Astrocyte of the spinal cord (primary cell): ENCODE data around the gene SDCCAG8.
A peak's percentile ranks its signal among the peaks of the same experiment; 100 is the strongest.

Source experiments
- DNase-seq: peaks from one replicate; pipeline ENCODE4 v3.0.0; 2011; ENCODE audit warnings: low read depth, low spot score
- H3K4me3 ChIP-seq: 2 replicates; pipeline ENCODE4 v1.5.1; 2011; ENCODE audit warnings: low read depth, mild to moderate bottlenecking, low read length, moderate library complexity
- CTCF ChIP-seq: IDR thresholded peaks from 2 replicates; pipeline ENCODE4 v1.5.1; 2012; ENCODE audit warnings: low read depth, mild to moderate bottlenecking, low read length, inconsistent platforms
- in situ Hi-C: cut with HindIII; loops from 2 replicates; pipeline ENCODE4 v1.10.0; 2017; ENCODE audit warnings: low sequenced_read_pairs

Gene SDCCAG8

DNA sequence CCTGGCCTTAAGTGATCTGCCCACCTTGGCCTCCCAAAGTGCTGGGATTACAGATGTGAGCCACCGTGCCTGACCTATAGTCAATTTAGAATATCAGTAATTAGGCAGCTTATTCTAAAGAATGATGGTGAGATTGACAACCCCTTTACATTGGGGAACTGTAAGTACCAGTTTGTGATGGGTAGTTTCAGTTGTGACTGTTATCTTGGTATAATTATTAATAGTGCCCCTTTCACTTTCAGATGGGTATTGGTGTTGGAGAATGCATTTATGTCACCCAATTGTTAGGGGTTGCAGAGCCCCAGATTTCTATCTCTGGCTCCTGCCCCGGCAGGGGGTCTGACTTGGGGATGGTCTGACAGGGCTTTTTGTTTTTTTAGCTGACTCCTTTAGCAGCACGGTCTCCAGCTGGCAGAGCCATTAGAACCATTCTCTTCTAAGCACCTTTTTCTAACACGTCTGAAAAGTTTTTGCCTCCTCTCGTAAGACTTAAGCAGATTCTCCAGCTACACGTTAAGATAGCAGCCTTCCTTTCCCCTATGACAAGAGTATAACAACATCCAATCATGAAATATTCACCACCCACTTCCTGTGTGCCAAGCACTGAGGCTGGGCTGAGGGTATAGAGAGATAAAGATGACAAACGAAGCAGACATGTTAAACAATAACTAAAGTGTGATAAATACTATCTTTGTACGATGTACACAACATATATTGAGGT, 157.8 kb downstream of the SDCCAG8 start:
- DNase-seq, result no peak
- in situ Hi-C loops, result no loop called here
- TF ChIP-seq CTCF, result no peak
- H3K4me3 ChIP-seq, result no peak overlapping the region

DNA sequence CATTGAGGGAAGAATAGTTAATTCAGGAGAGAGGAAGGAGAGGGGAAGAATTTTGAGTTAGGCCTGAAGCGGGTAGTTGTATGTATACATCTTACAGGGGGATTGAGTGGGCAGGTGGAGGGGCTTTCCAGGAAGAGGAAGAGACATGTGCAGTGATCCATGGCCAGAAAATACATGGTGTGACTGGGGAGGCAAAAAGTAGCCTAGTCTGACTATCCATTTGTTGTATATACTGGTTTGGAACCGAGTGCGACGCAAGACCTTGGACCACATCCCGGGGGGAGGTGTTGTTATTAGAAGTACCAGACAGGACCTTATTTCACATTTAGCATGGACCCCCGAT, 158.3 kb downstream of the SDCCAG8 start:
- no peak for DNase-seq
- in situ Hi-C loops, result no loop called here

DNA sequence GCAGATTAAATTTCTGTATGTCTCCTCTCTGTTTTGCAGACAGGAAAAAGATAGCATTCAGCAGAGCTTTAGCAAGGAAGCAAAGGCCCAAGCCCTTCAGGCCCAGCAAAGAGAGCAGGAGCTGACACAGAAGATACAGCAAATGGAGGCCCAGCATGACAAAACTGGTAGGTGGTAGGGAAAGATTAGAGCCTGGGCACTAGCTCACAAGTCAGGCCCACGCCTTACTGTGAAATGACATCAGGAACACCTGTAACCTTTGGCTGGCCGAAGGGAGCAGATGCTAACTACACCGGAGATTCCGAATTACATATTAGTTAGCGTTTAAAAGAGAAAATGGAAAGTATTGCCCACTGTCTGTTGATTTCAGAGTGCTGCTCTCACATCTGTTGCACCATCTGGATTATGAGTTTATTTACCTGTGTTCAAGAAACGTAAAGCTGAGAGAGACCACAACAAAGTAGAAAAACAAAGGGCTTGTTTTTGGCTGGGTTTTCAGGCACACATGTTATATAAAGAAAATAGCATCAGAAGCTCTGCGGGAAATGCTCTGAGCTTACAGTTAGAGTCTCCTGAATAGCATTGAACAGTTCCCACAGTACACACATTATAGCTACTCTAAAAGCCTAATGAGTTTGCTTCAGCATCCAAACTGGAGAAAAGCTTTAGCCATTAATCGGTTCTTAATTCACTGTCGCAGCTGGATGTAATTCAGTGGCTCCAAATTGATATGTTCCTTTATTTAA, 160.0 kb downstream of the SDCCAG8 start:
- in situ Hi-C loops, result no loop called here
- no peak overlapping the region for H3K4me3 ChIP-seq
- DNase-seq, result no peak
- TF ChIP-seq CTCF, result no peak

More for the DNA sequence above, 158.3 kb downstream of the SDCCAG8 start:
- H3K4me3 ChIP-seq, result no peak overlapping the region
- no peak for TF ChIP-seq CTCF

DNA sequence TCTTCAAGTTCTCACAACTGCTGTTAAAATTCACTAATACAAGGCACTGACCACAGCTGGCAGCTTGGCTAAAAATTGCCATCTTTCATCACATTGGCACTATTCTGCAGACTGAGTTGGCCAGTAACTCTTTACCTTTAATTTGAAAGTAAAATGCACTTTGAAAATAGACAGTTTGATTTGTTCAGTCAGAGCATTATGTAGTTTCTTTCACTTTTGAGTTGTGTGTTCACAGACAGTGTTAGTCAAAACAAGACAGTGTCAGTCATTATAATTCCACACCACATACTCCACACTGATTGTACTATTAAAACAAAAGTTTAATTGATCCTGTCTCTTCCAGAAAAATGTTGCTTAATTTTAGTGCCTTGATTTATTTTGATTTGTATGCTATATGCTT, 160.7 kb downstream of the SDCCAG8 start:
- H3K4me3 ChIP-seq, result no peak overlapping the region
- no peak for DNase-seq
- in situ Hi-C loops, result no loop called here
- no peak for TF ChIP-seq CTCF

GRCh38 chr1:243420016-243420945, 164.4 kb downstream of the SDCCAG8 start:
- DNase-seq, result no peak
- TF ChIP-seq CTCF, result no peak
- in situ Hi-C loops, result no loop called here
- no peak overlapping the region for H3K4me3 ChIP-seq

- TF ChIP-seq CTCF, result no peak
- in situ Hi-C loops, result no loop called here
- DNase-seq, result no peak
- peak overlapping the region; percentile 27 for H3K4me3 ChIP-seq
These were observed 165.3 kb downstream of the SDCCAG8 start for GRCh38 chr1:243420946-243421685.
